Daoy (cell line): Measurements from ENCODE around the gene CMTM6. TPM values are rescaled to one million over a fixed set of nuclear protein-coding genes. Genes with fewer than 3 reads are reported as not detected.
"Not testable (repeated sequence)": the region's sequence is repeated elsewhere in the genome, so short reads cannot be mapped to it uniquely, and the experiment has no call there.

Experiments
- DNase-seq: peaks from one replicate; pipeline ENCODE4 v3.0.0-alpha.2; 2015; ENCODE audit warnings: low read depth
- total RNA-seq: library from RNA; depleted of rRNA; stranded (reverse); fragments of >200 nt; shearing (Covaris generic); gene quantifications from 2 replicates; pipeline ENCODE4 v1.2.3, GENCODE V29; 2014; rRNA removed

Gene CMTM6, protein sequence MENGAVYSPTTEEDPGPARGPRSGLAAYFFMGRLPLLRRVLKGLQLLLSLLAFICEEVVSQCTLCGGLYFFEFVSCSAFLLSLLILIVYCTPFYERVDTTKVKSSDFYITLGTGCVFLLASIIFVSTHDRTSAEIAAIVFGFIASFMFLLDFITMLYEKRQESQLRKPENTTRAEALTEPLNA
- 63.9 and 75.6 TPM in 2 replicates for total RNA-seq

DNA sequence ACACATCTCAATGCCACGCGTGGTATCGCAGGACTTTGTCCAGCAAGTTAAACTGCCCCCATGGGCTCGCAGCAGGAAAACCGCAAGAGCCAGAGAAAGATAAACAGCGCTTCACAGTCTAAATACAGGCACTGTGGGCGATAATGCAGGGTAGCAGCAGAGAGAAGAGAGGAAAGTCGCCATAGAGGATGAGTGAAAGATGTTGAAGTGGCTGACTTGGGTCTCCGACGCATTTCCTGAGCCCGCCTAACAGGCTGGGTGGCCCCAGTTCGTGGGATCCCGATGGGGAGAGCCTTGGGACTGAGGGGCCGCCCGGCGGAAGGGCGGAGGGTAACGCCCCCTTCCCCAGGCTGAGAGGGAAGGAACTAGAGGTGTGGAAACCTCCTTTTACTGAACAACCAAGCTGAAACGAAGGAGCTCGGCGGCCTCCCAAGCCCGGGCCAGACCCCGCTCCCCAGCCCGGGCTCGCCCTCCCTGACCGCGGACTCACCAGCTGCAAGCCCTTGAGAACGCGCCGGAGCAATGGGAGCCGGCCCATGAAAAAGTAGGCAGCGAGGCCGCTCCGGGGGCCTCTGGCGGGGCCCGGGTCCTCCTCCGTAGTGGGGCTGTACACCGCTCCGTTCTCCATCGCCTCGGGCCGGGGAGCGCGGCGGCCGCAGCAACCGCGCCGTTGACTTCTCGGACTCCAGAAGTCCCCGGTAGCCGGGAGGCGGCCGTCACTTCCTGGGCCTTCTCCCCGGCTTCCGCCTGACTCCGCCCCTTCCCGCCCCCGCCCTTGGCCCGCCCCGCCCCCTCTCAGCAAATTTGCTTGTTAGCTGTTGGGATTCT is at the start of gene CMTM6:
CMTM6 (minus strand) TSS at position 735 of the 828 bp plus-strand sequence; CDS start at position 628, 107 bp downstream.
- DNase-seq: peak; percentile 75

DNA sequence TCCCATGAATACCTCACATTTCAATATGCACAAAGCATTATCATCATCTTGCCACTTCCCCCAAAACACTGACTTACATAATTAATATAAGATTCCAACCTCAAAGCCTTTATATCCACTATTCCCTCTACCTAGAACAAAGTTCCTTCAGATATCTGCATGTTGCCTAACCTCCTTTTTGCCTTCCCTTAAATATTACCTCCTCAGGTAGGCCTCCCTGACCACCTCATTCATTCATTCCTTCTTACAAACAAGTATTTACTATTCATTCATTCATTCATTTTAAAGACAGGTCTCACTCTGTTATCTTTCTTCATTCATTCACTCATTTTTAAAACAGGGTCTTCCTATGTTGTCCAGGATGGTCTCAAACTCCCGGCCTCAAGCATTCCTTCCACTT is 49.4 kb upstream of the CMTM6 start:
- DNase-seq: no peak

DNA sequence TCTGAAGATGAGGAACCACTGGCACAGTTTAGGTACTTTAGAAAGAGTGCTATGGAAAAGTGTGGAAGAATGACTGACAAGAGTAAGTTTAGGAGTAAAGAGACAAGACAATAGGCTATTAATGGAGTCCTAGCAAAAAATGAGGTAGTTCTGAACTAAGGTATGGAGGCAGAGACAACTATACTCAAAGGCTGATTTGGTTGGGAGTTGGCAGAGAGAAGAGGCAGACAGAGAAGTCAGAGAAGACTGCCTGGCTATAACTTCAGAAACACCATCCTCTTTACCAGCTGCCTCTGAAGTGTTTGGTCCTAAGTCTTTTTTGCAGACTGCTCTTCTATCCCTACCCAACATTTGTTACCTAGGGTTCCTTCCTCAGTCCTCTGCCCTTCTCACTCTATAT is 48.8 kb upstream of the CMTM6 start:
- no peak for DNase-seq

DNA sequence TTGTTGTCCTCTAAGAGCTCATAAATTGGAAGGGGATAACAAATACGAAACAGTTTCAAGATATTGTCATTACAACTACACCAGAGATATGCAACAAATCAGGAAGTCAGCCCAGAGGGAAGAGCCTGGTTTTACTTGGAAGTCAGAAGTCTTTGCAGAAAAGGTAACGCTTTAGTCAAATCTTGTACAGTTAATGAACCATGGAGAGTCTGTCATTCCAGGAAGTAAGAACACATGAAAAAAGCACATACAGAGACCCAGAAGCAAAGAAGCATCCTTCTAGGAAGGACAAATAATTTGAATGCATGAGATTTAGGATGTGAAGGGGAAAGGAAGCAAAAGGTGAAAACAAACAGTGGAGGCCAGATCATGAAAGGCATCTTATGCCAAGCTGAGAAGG is 48.4 kb upstream of the CMTM6 start:
- DNase-seq: no peak

DNA sequence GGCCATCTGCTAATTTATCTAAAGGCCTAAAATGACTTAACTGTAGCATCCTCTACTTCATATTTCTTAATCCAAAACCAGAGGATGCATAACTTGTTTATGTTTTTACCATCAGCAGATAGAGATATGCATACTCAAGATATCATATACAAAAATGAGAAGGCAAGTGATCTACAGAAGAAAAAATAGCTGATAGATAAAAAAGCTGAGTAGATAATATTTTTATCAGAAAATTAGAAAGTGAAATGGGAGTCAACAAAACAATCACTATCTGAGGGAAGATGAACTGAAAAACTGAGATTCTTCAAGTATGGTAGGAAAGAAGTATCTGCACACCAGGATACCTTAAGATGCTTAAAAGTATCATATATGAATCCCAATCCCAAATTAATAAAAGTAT is 42.7 kb upstream of the CMTM6 start:
- DNase-seq: no peak

DNA sequence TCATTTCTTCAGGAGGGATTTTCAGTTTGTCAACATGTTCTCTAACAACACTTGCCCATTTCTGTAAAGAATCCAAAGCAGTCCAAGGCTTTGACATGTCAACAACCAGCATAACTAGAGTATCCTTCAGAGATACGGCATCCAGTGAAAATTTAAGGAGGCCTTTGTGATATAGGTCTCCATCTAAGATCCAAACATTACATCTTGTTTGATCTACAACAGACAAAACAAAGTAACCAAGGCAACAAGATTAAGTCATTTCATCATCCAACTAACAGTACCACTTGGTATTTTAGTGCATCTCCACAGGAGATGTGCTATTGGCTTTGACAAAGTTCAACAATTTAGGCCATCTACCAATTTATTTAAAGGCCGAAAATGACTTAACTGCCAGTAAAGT is 42.2 kb upstream of the CMTM6 start:
- DNase-seq: no peak

DNA sequence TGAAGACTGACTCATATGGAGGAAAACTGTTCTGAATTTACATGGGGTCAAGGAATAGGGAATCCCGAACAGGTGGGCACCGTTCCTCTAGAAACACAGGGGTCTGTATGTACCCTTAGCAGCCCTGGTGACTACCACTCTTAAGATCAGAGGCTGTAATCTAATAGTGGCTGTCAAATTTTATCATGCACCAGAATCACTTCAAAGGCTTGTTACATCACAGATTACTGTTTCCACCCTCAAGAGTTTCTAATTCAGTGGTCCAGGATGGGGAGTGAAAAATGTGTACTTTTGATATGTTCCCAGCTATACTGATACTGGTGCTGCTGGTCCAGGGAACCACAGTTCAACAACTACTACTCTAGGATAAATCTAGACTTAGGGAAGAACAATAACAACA is 40.2 kb upstream of the CMTM6 start:
- no peak for DNase-seq

DNA sequence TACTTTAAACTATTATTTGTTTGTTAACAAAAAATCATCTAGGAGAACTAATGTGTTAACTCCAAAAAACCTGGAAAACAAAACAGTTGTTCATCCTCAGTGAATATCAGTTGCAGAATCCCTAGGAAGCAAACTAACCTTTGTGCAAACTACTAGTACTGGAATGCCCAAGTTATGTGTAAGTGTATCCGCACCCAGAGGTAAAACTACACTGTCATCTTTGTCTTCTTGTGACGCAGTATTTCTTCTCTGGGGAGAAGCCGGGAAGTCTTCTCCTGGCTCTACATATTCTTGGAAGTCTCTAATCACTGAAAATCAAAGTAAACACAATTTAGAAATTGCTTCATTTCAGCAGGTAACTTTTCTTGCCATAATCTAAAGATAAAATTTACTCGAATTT is 38.2 kb upstream of the CMTM6 start:
- no peak for DNase-seq

DNA sequence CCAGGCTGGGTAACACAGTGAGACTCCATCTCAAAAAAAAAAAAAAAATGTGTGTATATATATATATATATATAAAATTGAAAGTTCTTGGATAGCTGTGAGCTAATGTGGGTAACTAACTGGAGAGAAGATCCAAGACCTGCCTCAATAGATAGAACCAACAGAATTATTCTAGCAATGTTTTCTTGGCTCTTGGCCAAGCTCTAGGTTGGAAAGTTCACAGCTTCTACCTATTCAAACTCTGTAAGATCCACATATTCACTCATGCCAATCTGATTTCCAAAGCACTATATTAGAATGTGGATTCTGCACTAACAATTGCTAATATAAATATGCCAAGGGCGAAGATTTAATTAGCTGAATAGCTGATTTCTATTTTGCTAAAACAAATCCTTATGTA is 29.8 kb upstream of the CMTM6 start:
- no peak for DNase-seq

DNA sequence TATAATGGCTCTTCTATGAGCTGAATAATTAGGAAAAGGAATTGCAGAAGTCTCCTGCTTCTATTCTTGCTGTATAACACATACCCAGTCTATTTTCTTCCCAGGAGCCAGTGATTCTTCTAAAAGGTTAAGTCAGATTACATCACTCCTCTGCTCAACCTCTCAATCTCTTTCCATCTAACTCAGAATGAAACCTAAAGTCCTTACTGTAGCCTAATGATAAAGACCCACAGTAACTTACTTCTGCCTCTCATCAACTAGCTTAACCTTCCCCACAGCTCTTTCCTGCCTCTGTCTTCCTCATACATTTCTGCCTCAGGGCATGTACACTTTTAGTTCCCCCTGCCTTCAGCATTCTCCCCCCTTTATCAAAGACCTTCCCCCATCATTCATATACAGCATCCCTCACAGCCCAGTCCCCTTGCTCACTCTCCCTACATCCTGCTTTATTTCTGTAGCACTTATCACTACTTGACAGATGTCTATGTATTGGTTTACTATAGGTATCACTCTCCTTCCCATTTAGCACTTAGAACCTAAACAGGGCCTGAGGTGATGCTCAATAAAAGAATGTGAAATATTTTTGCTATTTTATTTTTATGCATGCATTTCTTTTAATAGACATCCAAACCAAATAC is 28.5 kb upstream of the CMTM6 start:
- no peak for DNase-seq

DNA sequence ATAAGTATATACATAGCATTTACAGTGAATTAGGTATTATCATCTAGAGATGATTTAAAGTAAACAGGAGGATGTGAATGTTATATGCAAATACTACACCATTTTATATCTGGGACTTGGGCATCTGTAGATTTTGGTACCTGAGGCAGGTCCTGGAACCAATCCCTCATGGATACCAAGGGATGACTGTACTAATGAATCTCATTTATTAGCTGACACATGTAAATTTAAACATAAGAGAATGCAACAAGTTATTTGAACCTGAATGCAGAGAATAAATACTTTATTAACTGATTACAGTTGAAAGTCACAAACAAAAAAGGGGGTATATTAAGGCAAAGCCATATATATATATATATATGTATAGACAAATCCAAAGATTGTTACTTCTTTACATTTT is 23.1 kb upstream of the CMTM6 start:
- DNase-seq: no peak

DNA sequence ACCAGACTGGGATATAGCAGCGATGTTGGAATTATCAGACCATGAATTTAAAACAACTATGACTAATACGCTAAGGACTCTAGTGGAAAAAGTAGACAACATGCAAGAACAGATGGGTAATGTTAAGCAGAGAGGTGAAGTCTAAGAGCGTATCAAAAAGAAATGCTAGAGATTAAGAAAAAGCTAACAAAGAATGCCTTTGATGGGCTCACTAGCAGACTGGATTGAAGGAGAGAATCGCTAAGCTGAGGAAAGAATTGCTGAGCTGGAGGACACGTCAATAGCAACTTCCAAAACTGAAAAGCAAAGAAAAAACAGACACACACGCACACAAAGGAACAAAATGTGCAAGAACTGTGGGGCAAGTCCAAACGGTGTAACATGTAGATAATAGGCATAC is 20.0 kb upstream of the CMTM6 start:
- no peak for DNase-seq

DNA sequence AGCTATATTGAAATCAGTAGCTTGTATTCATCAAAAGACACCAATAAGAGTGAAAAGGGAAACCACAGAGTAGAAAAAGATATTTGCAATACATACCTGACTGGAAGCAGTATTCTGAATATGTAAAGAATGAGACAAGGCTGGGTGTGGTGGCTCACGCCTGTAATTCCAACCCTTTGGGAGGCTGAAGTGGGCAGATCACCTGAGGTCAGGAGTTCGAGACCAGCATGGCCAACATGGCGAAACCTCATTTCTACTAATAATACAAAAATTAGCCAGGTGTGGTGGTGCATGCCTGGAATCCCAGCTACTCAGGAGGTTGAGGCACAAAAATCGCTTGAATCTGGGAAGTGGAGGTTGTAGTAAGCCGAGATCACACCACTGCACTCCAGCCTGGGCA is 16.3 kb upstream of the CMTM6 start:
- DNase-seq: not testable (repeated sequence)

DNA sequence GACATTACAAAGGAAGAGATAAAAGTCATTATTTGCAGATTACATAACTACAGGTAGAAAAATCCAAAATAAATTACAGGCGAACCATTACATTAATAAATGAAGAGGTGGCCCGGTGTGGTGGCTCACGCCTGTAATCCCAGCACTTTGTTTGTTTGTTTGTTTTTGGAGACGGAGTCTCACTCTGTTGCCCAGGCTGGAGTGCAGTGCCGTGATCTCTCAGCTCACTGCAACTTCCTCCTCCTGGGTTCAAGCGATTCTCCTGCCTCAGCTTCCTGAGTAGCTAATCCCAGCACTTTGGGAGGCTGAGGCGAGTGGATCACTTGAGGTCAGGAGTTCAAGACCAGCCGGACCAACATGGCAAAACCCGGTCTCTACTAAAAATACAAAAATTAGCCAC is 14.1 kb upstream of the CMTM6 start:
- DNase-seq: not testable (repeated sequence)

DNA sequence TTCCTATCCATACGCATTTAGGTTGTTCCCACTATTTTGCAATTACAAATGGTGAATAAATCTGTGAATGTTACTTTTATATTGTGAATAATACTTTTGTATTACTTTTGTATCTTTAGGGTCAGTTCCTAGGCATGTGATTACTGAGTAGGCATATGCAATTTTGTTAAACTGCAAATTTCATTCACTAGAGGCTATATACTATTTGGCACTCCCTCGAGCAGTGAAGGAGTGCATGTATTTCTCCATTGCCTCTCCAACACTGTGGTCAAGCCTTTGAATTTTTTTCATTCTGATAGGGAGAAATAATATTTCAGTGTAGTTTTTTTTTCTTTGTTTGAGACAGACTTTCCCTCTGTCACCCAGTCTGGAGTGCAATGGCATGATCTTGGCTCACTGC is 8.4 kb upstream of the CMTM6 start:
- DNase-seq: no peak

DNA sequence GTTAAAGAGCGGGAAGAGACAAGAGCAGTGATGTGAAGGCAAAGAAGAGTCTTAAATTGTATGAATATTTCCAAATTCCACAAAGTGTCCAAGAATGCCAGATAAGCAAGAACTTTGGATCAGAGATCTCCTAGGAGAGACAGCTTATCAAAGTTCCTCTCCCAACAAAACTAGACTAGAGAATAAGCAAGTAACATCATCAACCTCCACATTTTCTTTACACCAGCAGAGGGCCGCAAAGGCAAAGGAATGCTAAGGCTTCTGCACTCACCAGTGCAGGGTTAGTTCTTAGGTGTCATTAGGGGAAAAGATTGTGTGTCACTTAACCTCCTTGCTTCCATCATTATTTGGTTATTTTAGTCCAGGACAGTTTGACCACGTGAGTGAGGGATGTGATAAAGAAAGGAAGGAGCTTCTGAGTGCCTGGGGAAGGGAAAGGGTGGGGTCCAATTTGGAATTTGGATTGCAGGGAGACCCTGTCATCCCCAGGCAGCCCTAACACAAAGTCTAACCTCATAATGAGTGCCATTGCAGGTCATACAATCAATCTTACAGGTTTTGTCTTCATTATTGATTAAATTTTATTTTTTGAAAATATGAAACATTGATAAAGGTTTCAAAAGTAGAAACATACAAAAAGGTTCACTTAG is 7.5 kb upstream of the CMTM6 start:
- DNase-seq: peak; percentile 41

DNA sequence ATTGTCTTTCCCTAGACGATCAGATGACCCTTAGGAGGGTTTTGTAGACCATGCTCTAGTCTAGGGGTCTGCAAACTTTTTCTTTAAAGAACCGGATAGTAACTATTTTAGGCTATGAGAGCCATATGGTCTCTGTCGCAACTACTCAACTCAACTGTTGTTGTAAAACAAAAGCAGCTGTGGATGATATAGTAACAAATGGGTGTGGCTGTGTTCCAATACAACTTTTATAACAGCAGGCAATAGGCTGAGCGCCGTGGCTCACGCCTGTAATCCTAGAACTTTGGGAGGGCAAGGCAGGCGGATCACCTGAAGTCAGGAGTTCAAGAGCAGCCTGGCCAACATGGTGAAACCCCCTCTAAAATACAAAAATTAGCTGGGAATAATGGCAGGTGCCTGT is 6.1 kb upstream of the CMTM6 start:
- no peak for DNase-seq

DNA sequence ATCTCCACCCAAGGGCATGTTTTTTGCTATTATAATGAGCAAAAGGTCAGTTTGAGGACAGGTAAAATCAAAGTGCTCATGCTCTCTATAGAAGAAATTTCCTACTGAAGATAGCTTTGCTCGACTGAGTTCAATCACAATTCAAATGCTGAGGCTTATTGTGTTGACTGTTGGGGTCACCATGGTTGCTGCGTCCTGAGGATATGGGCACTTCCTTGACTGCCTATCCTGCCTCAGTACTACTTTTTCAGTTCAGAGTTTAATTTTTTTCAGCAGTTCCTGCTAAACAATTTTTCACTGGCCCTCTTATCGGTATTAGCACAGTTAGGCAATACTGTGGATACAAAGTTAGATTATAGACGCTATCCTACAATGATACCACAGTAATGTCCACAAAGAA is 3.8 kb upstream of the CMTM6 start:
- no peak for DNase-seq

DNA sequence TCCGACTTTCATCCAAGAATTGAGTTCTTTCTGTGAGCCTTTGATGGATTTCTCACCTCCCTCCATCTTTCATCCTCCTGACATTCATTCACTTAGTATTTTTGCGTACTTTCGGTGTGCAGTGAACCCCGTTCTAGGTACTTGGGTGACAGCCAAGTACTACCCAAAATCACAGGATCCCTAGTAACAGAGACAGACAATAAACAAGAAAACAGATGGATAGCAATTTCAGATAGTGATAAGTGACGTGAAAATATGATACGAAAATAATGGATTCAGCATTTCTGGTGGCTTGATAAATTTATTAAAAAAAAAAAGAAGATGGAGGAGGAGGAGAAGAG is 264 bp upstream of the CMTM6 start:
- DNase-seq: no peak

DNA sequence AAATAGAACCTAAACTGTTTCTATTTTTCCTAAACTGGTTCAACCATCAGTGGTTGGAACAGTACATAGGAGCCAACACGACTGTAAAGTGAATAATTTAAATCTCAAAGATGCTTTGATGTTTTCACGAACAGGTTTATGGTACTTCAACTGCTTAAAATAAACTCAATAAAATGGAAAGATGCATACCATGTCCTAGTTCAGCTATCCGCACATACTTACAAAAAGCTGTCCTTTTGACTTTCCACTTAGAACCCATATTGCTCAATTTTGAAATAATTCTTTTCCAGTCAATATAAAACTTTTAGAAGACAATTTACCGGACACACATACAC is 902 bp downstream of the CMTM6 start:
- DNase-seq: no peak

DNA sequence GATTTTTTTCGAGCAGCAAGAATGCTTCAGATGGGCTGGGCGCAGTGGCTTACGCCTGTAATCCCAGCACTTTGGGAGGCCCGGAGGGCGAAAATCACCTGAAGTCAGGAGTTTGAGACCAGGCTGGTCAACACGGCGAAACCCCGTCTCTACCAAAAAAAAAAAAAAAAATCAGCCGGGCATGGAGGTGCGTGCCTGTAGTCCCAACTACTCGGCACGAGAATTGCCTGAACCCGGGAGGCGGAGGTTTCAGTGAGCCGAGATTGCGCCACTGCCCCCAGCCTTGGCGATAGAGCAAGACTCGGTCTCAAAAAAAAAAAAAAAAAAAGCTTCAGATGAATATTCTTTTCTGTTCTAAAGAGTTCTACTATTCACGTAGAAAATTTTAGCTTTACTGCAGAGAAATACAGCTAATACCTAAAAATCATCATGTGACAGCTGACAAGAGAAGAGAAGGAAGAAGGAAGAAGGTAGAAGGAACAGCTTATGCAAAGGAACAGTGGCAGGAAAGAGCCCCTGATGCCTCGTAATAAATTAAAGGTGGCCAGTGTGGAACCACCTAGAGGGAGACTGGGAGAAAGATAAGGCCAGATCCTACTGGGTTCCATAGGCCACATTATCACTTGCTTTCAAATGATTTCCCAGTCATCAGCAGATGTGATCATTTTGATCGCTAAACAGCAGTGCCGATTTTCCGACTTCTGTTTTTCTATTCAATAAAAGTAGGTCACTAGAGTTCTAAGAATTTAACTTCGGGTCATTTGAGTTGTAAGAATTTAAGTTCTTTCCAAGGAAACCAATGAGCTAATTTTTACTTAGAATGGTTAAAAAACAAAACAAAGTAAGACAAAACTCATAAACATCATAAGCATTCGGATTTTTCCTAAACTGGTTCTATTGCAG is 1.5 kb downstream of the CMTM6 start:
- DNase-seq: no peak

DNA sequence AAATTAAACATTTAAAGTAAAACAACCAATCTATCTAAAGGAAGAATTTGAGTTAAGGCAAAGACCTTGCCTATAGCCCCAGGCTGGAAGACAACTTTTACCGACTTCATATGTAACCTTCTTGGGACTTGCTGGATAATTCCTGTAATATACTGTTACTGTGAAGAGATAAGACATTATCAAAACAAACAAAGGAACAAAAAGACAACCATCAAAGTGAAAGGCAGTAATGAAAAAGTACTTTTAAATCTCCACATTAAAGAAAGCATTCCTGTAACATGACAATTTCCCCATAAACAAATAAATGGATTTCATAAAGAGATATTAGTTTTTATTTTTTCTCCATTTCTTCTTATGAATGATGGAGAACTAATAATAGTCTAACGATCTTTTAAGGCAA is 2.4 kb downstream of the CMTM6 start:
- no peak for DNase-seq
